ENCODE data around the gene TCERG1L.
"Not testable (repeated sequence)": the region's sequence is repeated elsewhere in the genome, so short reads cannot be mapped to it uniquely, and the experiment has no call there.

TCERG1L gene

DNA sequence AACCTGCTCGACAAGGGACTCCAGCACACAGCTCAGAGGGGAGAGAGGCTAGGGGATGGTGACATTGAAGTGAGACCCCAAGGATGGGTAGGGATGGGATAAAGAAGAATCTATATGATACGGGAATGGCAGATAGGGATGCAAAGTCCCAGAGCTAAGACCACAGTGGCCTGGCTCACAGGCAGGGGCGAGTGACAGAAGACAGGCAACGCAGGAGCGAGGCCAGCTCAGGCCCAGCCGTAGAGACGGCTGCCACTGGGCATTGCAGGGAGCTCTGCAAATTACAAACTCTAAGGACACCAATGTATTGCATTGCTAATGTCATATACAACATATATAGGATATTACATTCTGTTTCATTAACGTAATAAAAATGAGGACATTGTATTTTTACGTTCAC lies 131.4 kb downstream of the TCERG1L start:
- DNase-seq: no peak

DNA sequence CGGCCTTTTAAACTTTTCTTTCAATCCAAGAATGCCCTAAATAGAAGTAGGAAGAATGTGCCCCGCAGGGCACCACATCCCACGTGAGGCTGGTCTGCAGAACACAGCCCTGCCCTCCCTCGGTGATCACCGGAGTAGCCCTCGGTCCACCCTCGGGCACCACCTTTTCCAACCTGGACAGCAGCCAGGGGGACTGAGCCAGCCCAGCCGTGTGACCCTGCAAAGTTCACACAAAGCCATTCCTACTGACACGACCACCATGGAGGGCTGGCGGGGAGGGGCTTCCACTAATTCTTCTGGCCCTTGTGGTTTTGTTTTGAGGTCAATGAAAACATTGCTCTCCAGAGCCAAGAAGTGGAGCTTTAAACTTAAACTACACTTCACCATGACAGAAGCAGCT lies 132.2 kb downstream of the TCERG1L start:
- no peak for DNase-seq

DNA sequence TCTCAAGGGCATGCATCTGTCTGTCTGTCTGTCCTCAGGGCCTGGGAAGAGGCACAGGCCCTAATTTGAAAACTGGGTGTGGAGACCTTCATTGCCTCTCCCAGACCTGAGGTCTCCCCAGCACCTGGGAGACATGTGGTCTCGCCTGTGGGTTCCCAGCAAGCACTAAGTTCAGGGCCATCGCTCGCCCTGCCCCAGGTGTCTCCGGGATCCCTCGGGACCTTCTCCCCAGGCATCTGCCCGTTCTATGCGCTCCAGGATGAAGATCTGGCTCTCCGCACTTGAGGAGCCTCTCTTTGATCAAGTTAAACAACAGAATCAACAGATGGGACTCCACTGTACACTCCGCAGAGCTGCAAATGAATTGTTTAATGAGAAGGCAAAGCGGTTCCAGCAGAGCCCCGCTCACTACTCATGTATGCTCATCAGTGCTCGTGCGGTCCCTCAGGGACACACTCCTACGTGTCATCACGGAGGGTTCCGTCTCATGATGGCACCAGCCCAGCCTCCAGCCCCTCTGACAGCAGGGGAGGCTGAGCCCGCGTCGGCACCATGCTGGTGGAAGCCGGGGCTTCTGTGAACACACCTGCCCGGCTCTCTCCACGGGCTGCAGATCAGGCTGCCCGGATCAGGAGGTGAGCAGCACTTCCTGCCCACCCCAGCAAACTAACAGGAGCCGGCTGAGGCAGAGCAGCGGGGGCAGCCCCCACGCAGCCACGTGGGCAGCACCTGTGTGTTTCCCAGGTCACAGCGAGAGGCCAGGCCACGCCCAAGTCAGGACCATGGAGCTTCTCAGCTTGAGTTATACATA lies 132.8 kb downstream of the TCERG1L start:
- no peak for DNase-seq

DNA sequence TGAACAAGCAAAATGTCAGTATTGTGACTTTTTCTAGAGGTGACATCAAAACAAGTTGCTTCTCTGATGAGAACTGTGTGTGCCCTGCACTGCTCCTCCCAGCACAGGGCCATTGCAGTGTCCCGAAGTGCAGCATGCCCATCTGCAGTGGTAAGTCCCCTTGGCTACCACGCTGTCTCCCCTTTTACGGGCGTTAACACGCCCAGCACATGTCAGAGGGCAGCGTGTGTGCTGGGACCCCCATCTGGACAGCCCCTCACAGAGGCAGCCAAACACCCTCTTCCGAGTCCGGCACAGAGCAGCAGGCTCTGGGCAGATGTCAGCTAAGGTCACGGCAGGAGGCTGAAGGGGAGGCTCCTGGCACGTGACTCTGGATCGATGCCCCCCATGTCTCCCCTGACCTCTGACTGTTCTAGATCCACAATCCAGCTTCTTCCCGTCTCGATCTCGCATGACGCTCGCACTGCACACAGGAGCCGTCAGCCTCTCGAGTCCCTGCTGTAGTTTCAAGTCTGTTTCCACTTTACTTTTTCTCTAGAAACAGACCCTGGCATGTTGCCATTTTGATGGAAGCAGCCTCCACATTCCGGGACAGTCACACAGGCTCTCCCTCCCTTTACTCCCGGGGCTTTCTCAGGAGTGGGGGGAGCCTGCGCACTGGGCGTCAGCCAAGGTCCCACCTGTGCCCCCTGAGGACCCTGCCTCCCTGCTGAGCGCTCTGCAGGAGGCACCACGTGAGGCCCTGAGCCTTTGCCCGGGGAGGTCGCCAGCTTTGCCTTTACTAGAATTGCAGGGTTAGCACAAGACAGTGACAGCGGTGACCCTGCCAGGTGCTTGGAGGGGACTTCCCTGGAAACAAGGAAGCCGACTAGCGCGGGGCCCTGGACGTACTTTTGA lies 133.8 kb downstream of the TCERG1L start:
- DNase-seq: no peak

DNA sequence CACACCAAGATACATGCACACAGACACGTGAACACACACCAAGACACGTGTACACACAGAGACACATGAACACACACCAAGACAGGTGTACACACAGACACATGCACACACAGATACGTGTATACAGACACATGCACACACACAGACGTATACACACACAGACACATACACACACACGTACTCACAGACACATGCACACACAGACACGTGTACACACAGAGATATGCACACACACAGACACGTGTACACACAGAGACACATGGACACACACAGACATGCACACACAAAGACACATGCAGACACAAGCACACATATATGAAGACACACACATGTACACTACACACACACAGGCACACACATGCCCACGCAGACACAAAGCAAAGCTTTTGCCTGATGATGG lies 134.6 kb downstream of the TCERG1L start:
- no peak for DNase-seq

DNA sequence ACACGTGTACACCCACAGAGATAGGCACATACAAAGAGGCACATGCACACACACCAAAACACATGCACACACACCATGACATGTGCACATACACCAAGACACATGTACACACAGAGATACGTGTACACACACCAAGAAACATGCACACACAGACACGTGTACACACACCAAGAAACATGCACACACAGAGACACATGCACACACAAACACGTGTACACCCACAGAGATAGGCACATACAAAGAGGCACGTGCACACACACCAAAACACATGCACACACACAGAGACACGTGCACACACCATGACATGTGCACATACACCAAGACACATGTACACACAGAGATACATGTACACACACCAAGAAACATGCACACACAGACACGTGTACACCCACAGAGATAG lies 135.2 kb downstream of the TCERG1L start:
- DNase-seq: not testable (repeated sequence)

DNA sequence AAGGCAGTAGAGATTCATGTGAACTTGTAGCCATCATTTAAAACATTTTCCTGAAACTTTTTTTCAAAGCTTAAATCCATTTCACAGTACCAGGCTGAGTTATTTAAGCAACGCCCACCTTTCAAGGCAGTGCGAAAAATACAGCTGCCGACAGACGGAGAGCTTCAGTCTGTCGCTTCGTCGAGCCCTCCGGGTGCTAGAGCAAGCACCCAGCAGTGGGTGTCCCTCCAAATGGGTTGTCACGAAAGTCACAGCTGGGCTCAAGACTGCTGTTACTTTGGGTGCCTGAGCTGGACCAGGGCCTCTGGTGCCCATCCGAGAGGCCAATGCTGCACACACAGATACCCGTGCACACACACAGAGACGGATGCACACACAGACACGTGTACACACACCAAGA lies 135.6 kb downstream of the TCERG1L start:
- no peak for DNase-seq

DNA sequence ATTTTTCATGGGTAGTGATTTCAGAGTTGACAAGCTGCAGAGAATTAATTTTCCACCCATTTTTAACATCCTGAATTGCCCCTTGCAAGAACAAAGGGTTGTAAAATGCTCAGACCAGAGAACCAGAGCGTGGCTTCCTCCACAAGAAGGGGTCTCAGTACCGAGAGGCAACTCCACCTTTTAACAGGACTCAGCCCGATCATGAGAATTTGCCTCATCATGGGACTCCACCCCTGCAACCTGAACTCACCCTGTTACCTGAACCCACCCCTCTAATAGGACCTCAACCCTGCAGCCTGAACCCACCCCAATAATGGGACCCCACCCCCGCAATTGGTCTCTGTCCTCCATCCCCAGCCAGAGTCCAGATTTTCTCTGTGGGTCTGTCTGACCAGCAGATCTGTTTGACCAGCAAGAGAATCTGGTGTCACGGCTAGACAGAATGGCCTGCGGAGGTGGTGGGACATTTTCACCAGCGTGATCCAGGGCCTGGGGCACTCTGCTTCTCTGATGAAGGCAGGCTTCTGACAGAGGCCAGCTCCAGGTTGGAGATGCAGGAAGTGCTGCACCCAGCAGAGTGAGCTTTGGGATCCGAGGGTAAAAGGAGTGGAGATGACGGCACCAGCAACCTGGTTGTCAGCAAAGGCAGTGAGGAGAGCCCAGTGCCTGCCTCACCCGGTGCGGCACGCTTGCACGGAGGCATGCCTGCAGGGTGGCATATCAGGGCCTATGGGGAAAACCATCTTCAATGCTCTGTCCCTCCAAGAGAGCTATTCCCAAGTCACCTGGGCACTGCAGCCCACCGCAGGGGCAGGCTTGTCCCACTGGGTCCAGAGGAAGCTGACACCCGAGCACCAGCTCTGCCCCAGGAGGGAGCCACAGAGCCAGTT lies 136.6 kb downstream of the TCERG1L start:
- DNase-seq: no peak

DNA sequence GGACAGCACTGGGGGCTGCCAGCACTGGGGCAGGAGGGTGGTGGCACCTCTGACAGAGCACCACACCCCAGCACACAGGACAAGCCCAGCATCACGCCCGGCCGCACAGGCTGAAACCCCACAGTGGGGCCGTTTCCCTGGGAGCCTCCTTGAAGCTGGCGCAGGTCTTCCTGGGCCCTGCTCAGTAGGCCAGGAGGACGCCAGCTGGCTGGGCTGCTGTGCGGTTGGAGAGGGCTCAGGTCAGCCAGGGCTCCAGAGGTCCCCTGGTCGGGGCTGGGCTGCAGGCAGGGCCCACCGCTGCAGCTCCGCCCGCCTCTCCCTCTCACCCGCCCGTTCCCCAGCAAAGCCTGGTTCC lies 137.3 kb downstream of the TCERG1L start:
- no peak for DNase-seq

DNA sequence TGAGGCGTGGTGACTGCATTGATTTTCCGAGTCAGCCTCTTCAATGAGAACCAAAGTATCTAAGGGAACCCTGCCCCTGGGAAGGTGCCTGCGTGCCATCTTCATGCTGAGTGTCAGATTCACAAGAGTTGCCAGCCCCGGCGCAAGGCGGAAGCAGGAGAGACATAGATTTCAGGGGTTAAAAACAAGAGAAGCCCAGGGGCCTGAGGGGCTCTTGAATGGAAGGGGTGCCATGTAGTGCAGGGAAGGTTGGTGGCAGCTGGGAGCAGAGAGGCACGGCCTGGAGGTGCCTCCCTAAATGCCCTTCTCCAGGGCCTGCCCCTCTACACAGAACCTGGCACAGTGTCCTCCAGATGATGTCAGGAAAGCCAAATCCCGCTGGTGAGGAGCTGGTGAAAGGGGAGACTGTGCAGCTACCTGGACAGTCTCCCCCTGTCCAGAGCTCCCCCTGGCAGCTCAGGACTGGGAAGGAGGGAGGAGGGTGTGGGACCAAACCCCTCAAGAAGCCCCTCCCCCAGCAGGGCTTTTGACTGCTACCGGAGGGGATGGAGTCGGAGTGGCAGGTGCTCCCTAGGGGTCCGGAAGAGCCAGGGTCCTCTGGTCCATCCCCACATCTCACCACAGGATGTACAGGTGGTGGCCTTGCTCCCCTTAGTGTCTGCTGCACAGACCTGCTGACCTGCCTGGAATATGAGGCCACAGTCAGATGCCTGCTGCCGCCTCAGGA lies 137.9 kb downstream of the TCERG1L start:
- no peak for DNase-seq

DNA sequence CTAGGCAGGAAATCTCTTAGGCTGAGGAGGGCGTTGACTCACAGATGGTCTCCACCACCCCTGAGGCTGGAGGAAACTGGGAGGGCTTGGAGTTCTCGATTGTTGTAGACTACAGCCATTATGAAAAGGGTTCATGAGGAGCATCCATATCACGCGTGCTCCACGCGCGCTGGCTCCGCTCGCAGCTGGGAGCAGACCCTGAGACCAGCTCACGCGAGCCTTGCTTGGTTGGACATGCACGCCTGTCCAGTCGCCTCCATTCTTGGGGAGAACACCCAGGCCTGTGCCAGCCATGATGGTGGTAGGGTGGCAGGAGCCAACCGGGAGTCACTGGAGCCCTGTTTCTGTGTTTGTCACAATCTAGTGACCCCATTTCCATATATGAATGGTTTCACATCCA lies 139.1 kb downstream of the TCERG1L start:
- DNase-seq: no peak

DNA sequence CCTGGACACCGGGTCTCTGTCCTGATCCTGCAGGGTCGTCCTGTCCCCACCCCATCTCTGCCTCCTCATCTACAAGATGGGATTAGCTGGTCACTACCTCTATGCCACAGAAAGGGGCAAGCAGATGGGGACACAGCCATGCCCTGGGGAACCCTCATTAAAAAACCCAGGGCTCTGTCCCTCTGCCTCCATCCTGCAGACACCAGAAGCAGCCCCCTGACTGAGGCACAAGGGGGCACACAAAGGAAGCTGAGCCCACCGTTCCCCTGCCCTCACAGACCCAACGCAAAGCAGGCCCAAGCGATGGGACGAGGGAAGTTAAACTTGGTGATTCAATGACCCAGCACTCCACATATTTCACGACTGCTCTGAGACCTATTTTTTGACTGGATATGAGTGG lies 142.4 kb downstream of the TCERG1L start:
- DNase-seq: no peak

DNA sequence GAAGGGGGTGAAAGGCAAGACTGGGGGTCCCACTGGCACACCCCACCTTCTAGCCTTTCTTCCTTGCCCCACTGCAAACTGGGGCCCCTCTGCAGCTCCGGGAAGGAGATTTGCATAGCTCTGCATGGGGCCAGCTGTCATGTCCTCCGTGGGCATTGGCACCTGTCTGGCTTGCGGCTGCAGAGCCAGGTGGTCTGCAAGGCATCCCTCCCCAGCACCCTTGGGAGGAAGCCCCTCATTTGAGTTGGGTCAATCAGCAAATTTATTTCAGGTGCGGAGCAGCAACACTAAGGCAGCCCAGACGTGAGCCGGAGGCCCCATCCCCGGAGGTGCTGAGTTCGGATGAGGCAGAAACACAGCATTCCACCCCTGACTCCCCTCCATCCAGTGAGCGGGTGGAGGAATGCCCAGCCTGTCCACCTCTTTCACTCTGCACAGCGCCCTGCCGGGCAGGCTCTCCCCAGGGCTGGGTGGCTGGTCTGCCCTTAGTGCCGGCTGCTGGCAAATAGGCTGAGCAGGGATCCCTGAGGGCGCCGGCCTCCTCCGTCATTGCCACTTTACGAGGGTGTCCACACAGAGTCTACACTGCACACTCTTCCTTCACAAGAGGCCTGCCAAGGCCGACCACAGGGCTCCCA lies 143.2 kb downstream of the TCERG1L start:
- DNase-seq: no peak

DNA sequence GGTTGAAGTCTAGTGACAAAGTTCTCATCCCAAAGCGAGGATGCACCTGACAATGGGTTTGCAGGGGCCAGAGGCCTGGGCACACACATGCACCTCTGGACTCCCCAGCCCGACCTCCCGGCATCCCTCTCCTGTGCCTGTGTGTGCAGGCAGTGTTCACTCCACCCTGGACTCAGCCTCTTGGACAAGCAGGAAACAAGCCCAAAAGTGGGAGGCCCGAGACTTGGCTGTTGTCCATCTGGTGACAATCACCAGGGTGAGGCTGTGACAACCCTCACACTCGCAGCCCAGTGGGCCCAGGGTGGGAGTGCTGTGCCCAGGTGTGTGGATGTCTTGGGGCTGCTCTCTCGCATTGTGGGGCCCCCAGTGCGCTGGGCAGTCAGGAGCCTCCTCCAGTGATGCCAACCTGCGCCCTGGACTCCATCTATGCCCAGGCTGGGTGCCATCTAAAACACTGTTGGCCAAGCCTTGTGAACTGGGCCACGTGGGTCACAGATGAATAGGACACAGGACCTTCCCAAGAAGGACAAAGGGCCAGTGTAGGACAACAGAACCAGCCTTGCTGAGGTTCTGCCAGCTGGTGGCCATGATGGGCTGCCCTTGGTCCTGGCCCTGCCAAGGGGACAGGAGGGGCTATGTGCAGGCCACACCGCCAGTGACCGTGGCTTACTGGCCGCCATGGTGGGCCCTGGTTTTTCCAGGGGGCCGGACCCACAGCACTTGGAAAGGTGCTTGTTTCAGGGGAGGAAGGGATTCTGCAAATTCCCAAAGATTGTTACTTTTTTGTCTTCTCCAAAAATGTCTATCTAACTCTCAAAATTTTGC lies 144.3 kb downstream of the TCERG1L start:
- DNase-seq: no peak

DNA sequence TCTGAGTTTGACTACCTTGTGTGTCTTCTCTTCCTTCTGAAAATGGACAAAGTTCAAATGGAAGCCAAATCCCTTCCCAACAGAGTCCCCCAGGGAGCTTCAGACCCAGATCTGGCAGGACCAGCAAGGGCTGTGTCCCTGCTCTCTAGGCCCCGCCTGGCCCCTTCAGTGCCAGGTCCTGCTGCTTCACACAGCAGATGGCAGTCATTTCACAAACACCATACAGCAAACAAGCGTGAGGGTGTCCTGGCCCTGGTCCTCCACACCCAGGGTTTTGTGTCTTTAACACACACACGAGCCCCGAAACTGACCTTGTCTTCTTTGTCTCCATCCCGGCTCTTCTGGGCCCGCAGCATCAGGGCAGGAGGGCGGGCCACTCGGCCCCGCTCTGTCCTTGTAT lies 145.0 kb downstream of the TCERG1L start:
- no peak for DNase-seq

DNA sequence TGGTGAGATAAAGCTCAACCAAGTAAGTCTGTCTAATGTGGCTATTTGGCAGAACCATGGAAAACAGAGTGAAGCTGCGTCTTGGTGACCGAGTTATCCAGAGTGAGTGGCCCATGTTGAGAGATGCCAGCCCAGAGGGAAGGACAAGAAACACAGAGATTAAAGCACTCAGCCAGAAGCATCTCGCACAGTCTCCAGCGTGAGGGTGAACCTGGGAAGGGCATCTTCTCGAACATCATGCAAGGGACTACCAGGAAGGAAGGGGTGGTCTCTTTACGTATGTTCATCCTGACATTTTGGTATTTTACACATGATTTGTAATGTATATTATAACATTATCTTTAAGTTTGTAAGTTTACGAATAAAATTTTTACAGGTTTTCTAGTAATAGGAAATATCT lies 146.4 kb downstream of the TCERG1L start:
- DNase-seq: no peak

DNA sequence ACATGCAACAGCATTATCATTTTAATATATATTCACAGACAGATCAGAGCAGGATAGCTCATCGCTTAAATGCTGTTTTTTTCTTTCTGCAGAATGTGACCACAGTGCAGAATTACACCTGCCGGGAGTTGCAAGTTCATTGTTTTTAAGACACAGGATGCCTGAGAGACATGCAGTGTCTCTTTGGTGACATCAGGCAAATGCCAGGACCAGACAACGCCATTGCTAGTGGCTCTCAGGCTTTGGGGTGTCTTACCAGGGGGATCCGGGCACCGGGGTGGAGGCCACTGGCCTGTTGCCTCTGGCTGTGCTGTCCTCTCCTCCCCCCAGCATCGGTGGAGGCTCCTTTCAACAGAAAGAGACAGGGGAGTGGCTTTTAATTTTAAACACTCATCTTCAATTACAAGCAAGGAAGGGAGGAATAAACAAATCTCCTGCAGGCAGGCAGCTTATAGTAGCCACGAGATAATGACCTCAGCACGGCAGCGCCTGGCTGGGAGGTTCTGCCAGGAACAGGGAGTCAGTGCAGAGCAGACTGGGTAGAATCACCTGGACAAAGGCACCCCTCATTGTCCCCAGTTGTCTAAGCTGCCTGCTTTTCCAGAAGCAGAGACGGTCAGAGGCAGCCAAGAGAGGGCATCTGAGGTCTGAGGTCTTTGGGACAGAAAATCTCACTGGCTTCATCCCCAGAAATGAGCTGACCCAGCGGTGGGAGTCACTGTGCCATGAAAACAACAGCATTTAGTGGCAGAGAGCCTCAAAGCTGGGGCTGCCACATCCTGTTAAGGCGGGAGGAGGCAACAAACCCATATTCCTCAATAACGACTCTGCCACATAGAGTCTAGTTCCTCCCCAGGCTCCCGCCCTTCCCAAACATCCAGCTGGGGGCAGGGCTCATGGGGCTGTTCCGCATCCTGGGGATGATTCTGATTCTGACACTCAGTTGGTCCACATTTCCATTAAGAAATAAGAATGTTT lies 148.4 kb downstream of the TCERG1L start:
- no peak for DNase-seq

DNA sequence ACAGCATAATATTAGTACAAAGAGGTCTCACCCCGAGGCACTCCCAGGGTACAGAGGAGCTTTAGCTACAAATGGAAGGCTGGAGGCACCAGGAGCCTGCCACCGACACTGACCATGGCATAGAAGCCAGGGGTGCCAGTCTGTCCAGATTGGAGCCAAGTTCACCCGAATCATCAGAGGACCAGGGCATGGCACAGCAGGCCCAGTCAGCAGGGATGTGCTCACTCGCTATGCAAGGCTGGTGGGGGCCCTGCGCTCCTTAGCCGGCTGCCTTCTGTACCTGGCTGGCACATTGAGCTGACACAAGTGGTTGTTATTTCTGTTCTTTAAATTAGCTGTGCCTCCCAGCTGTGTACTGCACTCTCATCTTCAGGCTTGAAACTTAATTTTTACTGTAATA lies 149.3 kb downstream of the TCERG1L start:
- DNase-seq: no peak

DNA sequence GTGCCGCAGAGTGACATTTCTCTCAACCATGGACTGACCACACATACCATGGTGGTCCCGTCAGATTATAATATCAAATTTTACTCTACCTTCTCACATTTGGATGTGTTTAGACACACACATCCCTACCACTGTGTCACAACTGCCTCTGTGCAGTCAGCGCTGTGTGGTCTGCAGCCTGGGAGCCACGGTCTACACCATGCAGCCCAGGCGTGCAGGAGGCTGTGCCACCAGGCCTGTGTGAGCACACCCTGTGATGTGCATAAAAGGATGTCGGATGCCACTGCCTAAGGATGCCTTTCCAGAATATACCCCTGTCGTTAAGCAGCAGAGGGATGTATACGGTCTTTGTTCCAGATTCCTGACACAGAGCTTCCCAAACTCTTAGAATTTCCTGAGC lies 150.4 kb downstream of the TCERG1L start:
- no peak for DNase-seq

Measured in bone marrow (tissue), 2 donors.